H1 (cell line): ENCODE results near the gene ACACB. TPM values are rescaled to one million over a fixed set of nuclear protein-coding genes. Genes with fewer than 3 reads are reported as not detected.

Experiments used
- CTCF ChIA-PET: fragments of 300-600 bp; sonication (Branson Sonifier 250); formaldehyde crosslinking; loops from one replicate; lab custom pipeline; 2021; ENCODE audit not compliant: partially characterized antibody; lab: Charles Lee
- POLR2A ChIA-PET: fragments of 300-600 bp; sonication (Branson Sonifier 250); formaldehyde crosslinking; loops from one replicate; lab custom pipeline; 2021; ENCODE audit warnings: inconsistent platforms; ENCODE audit not compliant: partially characterized antibody; lab: Charles Lee
- DNase-seq, 2 experiments: peaks; one replicate each; pipeline versions ENCODE4 v3.0.0 to v3.0.0-alpha.2; 2010 to 2022; ENCODE audit warnings: low spot score in 2 of 2, low read depth in 1 of 2, mixed read lengths in 1 of 2
- FAIRE-seq: peaks from 2 replicates; lab custom pipeline; 2011; peaks lifted over from hg19 to GRCh38; lab: Jason Lieb, UNC
- H2AFZ ChIP-seq: 2 replicates; pipeline ENCODE4 v1.8.1; 2012; ENCODE audit warnings: low read length, inconsistent platforms
- H2AK5ac ChIP-seq: 2 replicates; pipeline ENCODE4 v1.6.1; 2013; ENCODE audit warnings: low read depth, low read length
- H2BK120ac ChIP-seq: replicated peaks from 2 replicates; pipeline ENCODE3; 2013; ENCODE audit warnings: low read depth, low read length, inconsistent platforms
- H2BK12ac ChIP-seq: 2 replicates; pipeline ENCODE4 v1.6.1; 2013; ENCODE audit warnings: low read depth, low read length
- H2BK15ac ChIP-seq: 2 replicates; pipeline ENCODE4 v1.6.1; 2013; ENCODE audit warnings: low read length
- H2BK20ac ChIP-seq: 2 replicates; pipeline ENCODE4 v1.6.1; 2013; ENCODE audit warnings: low read length
- H2BK5ac ChIP-seq: 2 replicates; pipeline ENCODE4 v1.6.1; 2013; ENCODE audit warnings: low read depth, low read length
- H3K14ac ChIP-seq: 2 replicates; pipeline ENCODE4 v1.6.1; 2013; ENCODE audit warnings: inconsistent platforms; ENCODE audit not compliant: insufficient read length
- H3K18ac ChIP-seq: 2 replicates; pipeline ENCODE4 v1.6.1; 2013; ENCODE audit warnings: low read length; ENCODE audit errors: extremely low read depth
- H3K23ac ChIP-seq: 2 replicates; pipeline ENCODE4 v1.6.1; 2013; ENCODE audit warnings: inconsistent platforms; ENCODE audit not compliant: insufficient read length
- H3K23me2 ChIP-seq: 2 replicates; pipeline ENCODE4 v1.6.1; 2013; ENCODE audit warnings: low read depth, low read length
- H3K27ac ChIP-seq: 2 replicates; pipeline ENCODE4 v1.6.1; 2011; ENCODE audit warnings: low read depth, low read length, inconsistent platforms
- H3K27me3 ChIP-seq, 4 experiments: replicated peaks in 1 of 4; 1 replicate in 1 of 4; 2 replicates in 3 of 4; pipeline versions ENCODE4 v1.6.1 to v1.8.1; 2011 to 2013; ENCODE audit warnings: low read length in 3 of 4, mild to moderate bottlenecking in 3 of 4, inconsistent platforms in 2 of 4, mixed read lengths in 2 of 4, moderate library complexity in 1 of 4; ENCODE audit not compliant: control insufficient read depth in 3 of 4, insufficient read depth in 3 of 4; ENCODE audit errors: extremely low read depth in 1 of 4
- H3K36me3 ChIP-seq, 4 experiments: 2 replicates each; pipeline versions ENCODE4 v1.6.1 to v1.8.1; 2011 to 2013; ENCODE audit warnings: mild to moderate bottlenecking in 4 of 4, low read length in 3 of 4, moderate library complexity in 2 of 4, control low read depth in 1 of 4, inconsistent platforms in 1 of 4; ENCODE audit not compliant: insufficient read depth in 4 of 4, control insufficient read depth in 2 of 4
- H3K4ac ChIP-seq: replicated peaks from 2 replicates; pipeline ENCODE3; 2013; ENCODE audit warnings: low read length, low read depth, mixed read lengths, inconsistent platforms; ENCODE audit not compliant: insufficient read length
- H3K4me1 ChIP-seq, 4 experiments: replicated peaks in 1 of 4; 1 replicate in 1 of 4; 2 replicates in 3 of 4; pipeline versions ENCODE4 v1.6.1 to v1.8.1; 2011 to 2013; ENCODE audit warnings: low read length in 3 of 4, inconsistent platforms in 2 of 4, mixed read lengths in 1 of 4; ENCODE audit not compliant: insufficient read depth in 4 of 4, control insufficient read depth in 3 of 4
- H3K4me2 ChIP-seq, 2 experiments: 2 replicates each; pipeline versions ENCODE4 v1.6.1 to v1.8.1; 2011 to 2013; ENCODE audit warnings: low read depth in 2 of 2, low read length in 2 of 2, control low read depth in 1 of 2, inconsistent platforms in 1 of 2, mild to moderate bottlenecking in 1 of 2; ENCODE audit not compliant: insufficient read depth in 1 of 2
- H3K4me3 ChIP-seq, 4 experiments: fragments of 200-600, 300-600 bp in 1 of 4; sonication (generic), shearing (Covaris generic), sonication (Bioruptor Twin) in 1 of 4; 2 replicates each; pipeline versions ENCODE4 v1.5.1 to v1.8.1; 2011 to 2016; ENCODE audit warnings: low read length in 4 of 4, low read depth in 3 of 4, control low read depth in 2 of 4, inconsistent platforms in 2 of 4, mild to moderate bottlenecking in 2 of 4, mixed read lengths in 1 of 4, moderate library complexity in 1 of 4; ENCODE audit not compliant: insufficient read depth in 2 of 4; ENCODE audit errors: extremely low read depth in 1 of 4
- H3K56ac ChIP-seq: replicated peaks from 2 replicates; pipeline ENCODE3; 2013; ENCODE audit warnings: low read depth, mild to moderate bottlenecking, mixed read lengths, low read length, inconsistent platforms; ENCODE audit not compliant: insufficient read length
- H3K79me1 ChIP-seq: 2 replicates; pipeline ENCODE4 v1.6.1; 2013; ENCODE audit warnings: low read depth, low read length, control low read depth
- H3K79me2 ChIP-seq, 2 experiments: 2 replicates each; pipeline versions ENCODE4 v1.6.1 to v1.8.1; 2012 to 2013; ENCODE audit warnings: low read length in 2 of 2, mild to moderate bottlenecking in 2 of 2, inconsistent platforms in 1 of 2; ENCODE audit not compliant: insufficient read depth in 2 of 2, control insufficient read depth in 1 of 2
- H3K9ac ChIP-seq, 4 experiments: replicated peaks in 1 of 4; 1 replicate in 1 of 4; 2 replicates in 3 of 4; pipeline versions ENCODE4 v1.6.1 to v1.8.1; 2011 to 2013; ENCODE audit warnings: low read depth in 3 of 4, low read length in 3 of 4, control low read depth in 2 of 4, mild to moderate bottlenecking in 2 of 4, moderate library complexity in 2 of 4, inconsistent platforms in 1 of 4; ENCODE audit errors: extremely low read depth in 1 of 4
- H3K9me3 ChIP-seq, 2 experiments: 2 replicates each; pipeline versions ENCODE4 v1.6.1 to v1.8.1; 2012 to 2013; ENCODE audit warnings: mild to moderate bottlenecking in 2 of 2, moderate library complexity in 2 of 2, control low read depth in 1 of 2, inconsistent platforms in 1 of 2, low read depth in 1 of 2, low read length in 1 of 2, mixed read lengths in 1 of 2; ENCODE audit not compliant: insufficient read depth in 2 of 2
- H4K20me1 ChIP-seq, 2 experiments: replicated peaks in 1 of 2; 2 replicates each; pipeline versions ENCODE3 to v1.8.1; 2011 to 2013; ENCODE audit warnings: inconsistent platforms in 2 of 2, low read length in 2 of 2, mild to moderate bottlenecking in 1 of 2; ENCODE audit not compliant: insufficient read depth in 2 of 2, control insufficient read depth in 1 of 2
- H4K5ac ChIP-seq: 2 replicates; pipeline ENCODE4 v1.6.1; 2013; ENCODE audit warnings: low read length, low read depth, mixed read lengths, inconsistent platforms; ENCODE audit not compliant: insufficient read length
- H4K8ac ChIP-seq: 2 replicates; pipeline ENCODE4 v1.8.0; 2013; ENCODE audit warnings: mild to moderate bottlenecking, moderate library complexity, low read length, inconsistent platforms; ENCODE audit not compliant: insufficient read depth; ENCODE audit errors: extremely low read depth
- H4K91ac ChIP-seq: replicated peaks from 2 replicates; pipeline ENCODE3; 2013; ENCODE audit warnings: low read length, mixed read lengths, inconsistent platforms; ENCODE audit not compliant: insufficient read length
- BCL11A ChIP-seq, 2 experiments: IDR thresholded peaks; one replicate each; pipeline ENCODE4 v1.6.1; 2011; ENCODE audit warnings: low read depth in 2 of 2, low read length in 2 of 2, mild to moderate bottlenecking in 2 of 2
- EZH2 ChIP-seq: fragments of 200-600 bp; sonication (generic); IDR thresholded peaks from 2 replicates; pipeline ENCODE4 v1.7.1; 2012; ENCODE audit warnings: low read depth, mild to moderate bottlenecking, moderate library complexity, low read length, inconsistent platforms; ENCODE audit not compliant: severe bottlenecking
- FOSL1 ChIP-seq: IDR thresholded peaks from 2 replicates; pipeline ENCODE4 v1.6.1; 2011; ENCODE audit warnings: mild to moderate bottlenecking, low read depth, low read length, moderate library complexity; ENCODE audit not compliant: insufficient read depth
- POU5F1 ChIP-seq: IDR thresholded peaks from 2 replicates; pipeline ENCODE4 v1.6.1; 2011; ENCODE audit warnings: low read depth, mild to moderate bottlenecking, low read length, moderate library complexity
- TEAD4 ChIP-seq: IDR thresholded peaks from 2 replicates; pipeline ENCODE4 v1.6.1; 2012; ENCODE audit warnings: low read depth, low read length, inconsistent platforms, mixed read lengths
- WGBS, 2 experiments: shearing (Covaris generic) in 1 of 2; methylation state at CpG; one replicate each; pipeline versions ENCODE4 v1.1.6 to v1.1.7; 2013 to 2015; ENCODE audit warnings: low lambda C conversion rate in 2 of 2, mixed read lengths in 2 of 2, inconsistent platforms in 1 of 2, low coverage in 1 of 2, missing lambda C conversion rate in 1 of 2; ENCODE audit not compliant: insufficient replicate concordance in 2 of 2, insufficient coverage in 1 of 2, insufficient read length in 1 of 2; ENCODE audit errors: extremely low coverage in 1 of 2, missing lambda C conversion rate in 1 of 2; 5-methylcytosine and 5-hydroxymethylcytosine counted together
- polyA plus RNA-seq, 7 experiments: library from polyadenylated mRNA; depleted of rRNA in 3 of 7; stranded (reverse) in 5 of 7; unstranded in 2 of 7; fragments of >200 nt in 5 of 7; fragments of 200-250 nt in 2 of 7; gene quantifications; 1 replicate in 5 of 7; 2 replicates in 1 of 7; 4 replicates in 1 of 7; pipeline versions ENCODE4 v1.2.1 to v1.2.3, GENCODE V29; 2011 to 2013; ENCODE audit warnings: missing spikeins in 2 of 7, mixed read lengths in 2 of 7
- total RNA-seq: library from RNA; stranded (reverse); fragmentation: NEBNext Ultra II Directional; extraction: Animal tissue kit (Norgen Biotek cat#: 25700); gene quantifications from 2 replicates; pipeline ENCODE4 v1.2.1, GENCODE V29; 2021
- TF ChIP-seq, protein P1 (sequence below): IDR thresholded peaks from 2 replicates; pipeline ENCODE4 v1.6.1; 2011; ENCODE audit warnings: low read depth, mild to moderate bottlenecking, low read length; ENCODE audit not compliant: insufficient read depth
- TF ChIP-seq, protein P2 (sequence below): IDR thresholded peaks from 2 replicates; pipeline ENCODE4 v1.6.1; 2012; ENCODE audit warnings: inconsistent platforms

Gene ACACB
- total and polyA plus RNA-seq, 2 of the 8 experiments (the other 6 are each of a cell fraction or from before 2014, with no cell fraction given): 5.8 to 15.3 TPM

DNA sequence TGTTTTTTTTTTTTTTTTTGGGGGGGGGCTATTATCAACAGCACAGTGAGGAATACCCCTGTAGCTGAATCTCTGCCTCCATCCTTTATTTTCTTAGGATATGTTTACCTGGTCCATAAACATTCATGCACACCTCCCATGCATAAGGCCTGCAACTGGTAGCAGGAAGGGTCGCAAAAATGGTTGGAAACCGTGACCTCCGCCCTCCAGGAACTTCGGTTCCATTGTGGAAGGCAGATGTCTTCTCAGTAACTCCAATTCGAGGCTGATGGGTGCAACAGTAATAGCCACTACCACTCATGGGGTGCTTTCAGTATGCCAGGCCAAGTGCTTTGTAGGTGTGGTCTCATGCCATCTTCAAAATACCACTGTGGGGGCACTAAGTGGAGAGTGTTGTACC lies 40.2 kb downstream of the ACACB start:
- Histone ChIP-seq H2BK5ac (no peak overlapping the region), H2BK12ac (no peak overlapping the region), H3K56ac (no peak overlapping the region), H3K14ac (no peak overlapping the region), H3K27me3 (no peaks in the 10 kb centered on the region; a peak in 2 of 7 replicates), H3K4ac (no peak overlapping the region), H4K91ac (no peak overlapping the region), H2AK5ac (no peak overlapping the region), H3K23ac (no peak overlapping the region), H3K36me3 (no peaks in the 10 kb centered on the region), H4K8ac (no peak overlapping the region), H3K79me2 (peaks cover 0 to 5% of the 10 kb centered on the region in 2 experiments; a peak in 1 of 4 replicates), H4K5ac (no peak overlapping the region), H3K4me3 (no peak overlapping the region), H3K9me3 (no peaks in the 10 kb centered on the region), H3K23me2 (peaks cover 7% of the 10 kb centered on the region), H2BK15ac (no peak overlapping the region), H3K18ac (no peak overlapping the region), H2AFZ (no peak overlapping the region), H2BK20ac (no peak overlapping the region)
- no peak for FAIRE-seq
- WGBS, 2 experiments: 95% methylated on average over 5 of the region's 5 CpGs; no CpG with 5 or more reads in 1 of the 2 experiments
- ChIA-PET POLR2A (no interaction called here), CTCF (interaction anchor here (0.9 kb wide), 1 partner anchor 22 kb away, joined by 3 read pairs; no protein-coding TSS in a partner anchor)
- DNase-seq: no peak
- TF ChIP-seq FOSL1 (no peak), BCL11A (IDR thresholded peaks at IDR 0.05; ENCODE audit: low read depth in 2 of 2, low read length in 2 of 2) (no peak), EZH2 (no peak), TEAD4 (no peak), POU5F1 (no peak)
- TF ChIP-seq, protein P1, sequence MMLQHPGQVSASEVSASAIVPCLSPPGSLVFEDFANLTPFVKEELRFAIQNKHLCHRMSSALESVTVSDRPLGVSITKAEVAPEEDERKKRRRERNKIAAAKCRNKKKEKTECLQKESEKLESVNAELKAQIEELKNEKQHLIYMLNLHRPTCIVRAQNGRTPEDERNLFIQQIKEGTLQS: no peak
- TF ChIP-seq, protein P2, sequence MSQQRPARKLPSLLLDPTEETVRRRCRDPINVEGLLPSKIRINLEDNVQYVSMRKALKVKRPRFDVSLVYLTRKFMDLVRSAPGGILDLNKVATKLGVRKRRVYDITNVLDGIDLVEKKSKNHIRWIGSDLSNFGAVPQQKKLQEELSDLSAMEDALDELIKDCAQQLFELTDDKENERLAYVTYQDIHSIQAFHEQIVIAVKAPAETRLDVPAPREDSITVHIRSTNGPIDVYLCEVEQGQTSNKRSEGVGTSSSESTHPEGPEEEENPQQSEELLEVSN: no peak
- TF ChIP-seq, all 59 proteins: peak for 0
- Histone ChIP-seq H3K9ac (no peak overlapping the region), H2BK120ac (no peak overlapping the region), H3K79me1 (no peaks in the 10 kb centered on the region), H3K27ac (no peak overlapping the region), H3K4me2 (no peak overlapping the region), H4K20me1 (peaks cover 0 to 1% of the 10 kb centered on the region in 2 experiments), H3K4me1 (peaks cover 0 to 3% (median 3%) of the 10 kb centered on the region in 4 experiments; a peak in 3 of 7 replicates)
